ENCODE measurements around the gene LRRC14B.

- no peak for TF ChIP-seq POLR2AphosphoS5 (IDR thresholded peaks at IDR 0.05; ENCODE audit: low read depth, low read length)
- TF ChIP-seq CTCF (IDR thresholded peaks at IDR 0.05): no peak
- no peak for TF ChIP-seq REST (IDR thresholded peaks at IDR 0.05; ENCODE audit: insufficient read depth in 1 of 2, low read depth in 2 of 2, low read length in 1 of 2)
- TF ChIP-seq SIN3A (IDR thresholded peaks at IDR 0.05; ENCODE audit: borderline replicate concordance, insufficient read depth, low read depth, low read length): no peak
Observed at GRCh38 chr5:187042-187431, 4.3 kb upstream of the LRRC14B start.
